Ovary (tissue), 3 donors: ENCODE measurements around the gene ADGRG2.

Experiments
- EP300 ChIP-seq: sonication (generic); formaldehyde crosslinking; IDR thresholded peaks from one replicate; pipeline ENCODE4 v1.6.1; 2017; ENCODE audit warnings: antibody characterized with exemption
- POLR2A ChIP-seq: fragments of 450-650 bp; IDR thresholded peaks from one replicate; pipeline ENCODE4 v1.6.1; 2017; ENCODE audit warnings: antibody characterized with exemption, mild to moderate bottlenecking, moderate library complexity
- TF ChIP-seq, protein P1 (sequence below), 3 donors: fragments of 450-650 bp in 2 of 3; fragments of 200-600 bp in 1 of 3; IDR thresholded peaks; one replicate each; pipeline versions ENCODE4 v1.5.1 to v1.8.0; 2016 to 2022; ENCODE audit warnings: antibody characterized with exemption in 3 of 3, mild to moderate bottlenecking in 1 of 3
- donor health status: DM: no; HTN: no; CAD: no.

DNA sequence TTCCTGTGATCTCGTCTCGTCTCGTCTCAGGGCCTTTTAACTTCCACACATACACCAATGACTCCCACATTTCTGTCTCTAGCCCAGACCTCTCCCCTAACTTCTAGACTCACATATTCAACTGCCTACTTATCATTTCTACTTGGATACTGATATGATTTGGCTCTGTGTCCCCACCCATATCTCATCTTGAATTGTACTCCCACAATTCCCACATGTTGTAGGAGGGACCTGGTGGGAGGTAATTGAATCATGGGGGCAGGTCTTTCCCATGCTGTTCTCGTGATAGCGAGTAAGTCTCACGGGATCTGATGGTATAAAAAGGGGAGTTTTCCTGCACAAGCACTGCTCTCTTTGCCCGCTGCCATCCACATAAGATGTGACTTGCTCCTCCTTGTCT lies 147.3 kb downstream of the ADGRG2 start:
- TF ChIP-seq, protein P1, sequence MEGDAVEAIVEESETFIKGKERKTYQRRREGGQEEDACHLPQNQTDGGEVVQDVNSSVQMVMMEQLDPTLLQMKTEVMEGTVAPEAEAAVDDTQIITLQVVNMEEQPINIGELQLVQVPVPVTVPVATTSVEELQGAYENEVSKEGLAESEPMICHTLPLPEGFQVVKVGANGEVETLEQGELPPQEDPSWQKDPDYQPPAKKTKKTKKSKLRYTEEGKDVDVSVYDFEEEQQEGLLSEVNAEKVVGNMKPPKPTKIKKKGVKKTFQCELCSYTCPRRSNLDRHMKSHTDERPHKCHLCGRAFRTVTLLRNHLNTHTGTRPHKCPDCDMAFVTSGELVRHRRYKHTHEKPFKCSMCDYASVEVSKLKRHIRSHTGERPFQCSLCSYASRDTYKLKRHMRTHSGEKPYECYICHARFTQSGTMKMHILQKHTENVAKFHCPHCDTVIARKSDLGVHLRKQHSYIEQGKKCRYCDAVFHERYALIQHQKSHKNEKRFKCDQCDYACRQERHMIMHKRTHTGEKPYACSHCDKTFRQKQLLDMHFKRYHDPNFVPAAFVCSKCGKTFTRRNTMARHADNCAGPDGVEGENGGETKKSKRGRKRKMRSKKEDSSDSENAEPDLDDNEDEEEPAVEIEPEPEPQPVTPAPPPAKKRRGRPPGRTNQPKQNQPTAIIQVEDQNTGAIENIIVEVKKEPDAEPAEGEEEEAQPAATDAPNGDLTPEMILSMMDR (IDR thresholded peaks at IDR 0.05), result no peak
- TF ChIP-seq POLR2A (no peak), EP300 (no peak)
